Skin epidermis (tissue), 12 donors: Measurements from ENCODE around the gene HEG1.
A peak's percentile ranks its signal among the peaks of the same experiment; 100 is the strongest.
"Not testable (repeated sequence)": the region's sequence is repeated elsewhere in the genome, so short reads cannot be mapped to it uniquely, and the experiment has no call there.

Experiments used
- H3K27ac ChIP-seq, 21 experiments: fragments of 200-600 bp; sonication (generic) in 11 of 21; one replicate each; pipeline ENCODE4 v1.5.0; 2020; ENCODE audit warnings: mild to moderate bottlenecking in 3 of 21, inconsistent platforms in 2 of 21, moderate library complexity in 2 of 21
- H3K4me3 ChIP-seq, 7 experiments: fragments of 200-600 bp; sonication (generic) in 2 of 7; one replicate each; pipeline ENCODE4 v1.5.0; 2020; ENCODE audit warnings: inconsistent platforms in 2 of 7, mild to moderate bottlenecking in 2 of 7, moderate library complexity in 1 of 7

Gene HEG1

GRCh38 chr3:124969190-124969589 is 86.6 kb downstream of the HEG1 start:
- Histone ChIP-seq H3K4me3 (no peak overlapping the region), H3K27ac (no peak overlapping the region)

GRCh38 chr3:124967964-124968363 is 87.8 kb downstream of the HEG1 start:
- no peak overlapping the region for H3K4me3 ChIP-seq
- peak overlapping the region in 1 of 21 experiments; percentile 17 for H3K27ac ChIP-seq

DNA sequence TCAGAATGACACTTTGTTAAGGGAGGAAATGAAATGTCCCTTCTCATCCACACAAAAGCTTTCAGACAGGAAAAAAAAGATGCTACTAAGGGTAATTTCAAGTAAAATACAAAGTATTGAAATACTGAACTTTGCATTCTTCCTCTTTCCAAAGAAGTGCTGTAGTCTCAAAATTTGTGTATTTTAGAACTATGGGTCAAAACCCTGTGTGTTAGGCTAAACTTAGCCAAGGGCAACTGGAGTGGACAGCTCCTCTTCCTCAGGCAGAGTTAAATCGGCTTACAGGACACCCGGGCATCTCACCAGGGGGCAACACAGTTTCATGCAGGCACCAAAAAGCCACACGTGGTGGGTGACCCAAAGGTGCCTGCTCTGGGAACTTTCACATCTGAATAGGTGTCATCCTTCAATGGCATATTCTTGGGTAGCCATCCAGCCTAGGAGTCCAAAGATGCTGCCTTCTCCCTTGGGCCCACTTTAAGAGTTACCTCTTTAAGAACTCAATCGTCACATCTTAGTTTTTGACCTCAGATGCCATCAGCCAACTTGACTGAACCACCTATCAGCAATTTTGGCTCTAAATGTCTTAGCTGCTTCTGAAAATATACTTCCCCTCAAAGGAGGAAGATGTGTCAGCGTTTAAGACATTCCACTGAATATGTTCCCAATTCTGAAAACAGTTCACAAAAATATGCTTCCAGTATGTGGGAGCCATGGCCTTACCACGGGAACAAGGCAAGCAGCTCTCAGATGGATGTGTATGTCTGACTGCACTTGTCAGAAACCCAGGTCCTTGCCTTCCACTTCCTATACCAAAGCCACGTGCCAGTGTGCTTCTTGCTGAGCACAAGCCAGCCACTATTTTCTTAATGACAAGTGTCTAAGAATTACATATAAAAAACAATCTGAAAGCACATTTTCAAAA is 89.0 kb downstream of the HEG1 start:
- Histone ChIP-seq H3K4me3 (no peak overlapping the region), H3K27ac (no peak overlapping the region)

- H3K27ac ChIP-seq: no peak overlapping the region
- no peak overlapping the region for H3K4me3 ChIP-seq
Observed at GRCh38 chr3:124965413-124965812, 90.4 kb downstream of the HEG1 start.

- Histone ChIP-seq H3K27ac (peak overlapping the region in 1 of 21 experiments; percentile 3), H3K4me3 (no peak overlapping the region)
Observed at GRCh38 chr3:124964387-124964786, 91.4 kb downstream of the HEG1 start.

DNA sequence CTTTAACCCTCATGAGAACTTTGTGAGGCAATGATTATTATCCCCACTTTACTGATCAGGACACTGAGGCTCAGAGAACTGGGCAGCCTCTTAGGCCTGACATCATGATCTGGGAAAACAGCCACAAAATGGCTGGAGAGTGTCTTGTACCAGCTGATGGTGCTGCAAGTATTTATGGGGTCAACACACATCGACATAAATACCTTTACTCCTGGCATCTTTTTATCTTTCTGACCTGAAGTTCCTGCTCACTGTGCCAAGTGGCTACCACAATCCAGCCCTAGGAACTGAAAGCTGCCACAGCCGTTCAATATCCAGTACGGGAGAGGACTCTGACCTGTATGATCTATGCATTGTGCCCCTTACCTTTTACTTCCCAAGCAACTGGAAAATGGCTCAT is 92.0 kb downstream of the HEG1 start:
- H3K27ac ChIP-seq: no peak overlapping the region

GRCh38 chr3:124962403-124962940 is 93.3 kb downstream of the HEG1 start:
- H3K4me3 ChIP-seq: no peak overlapping the region
- no peak overlapping the region for H3K27ac ChIP-seq

More for the DNA sequence above, 92.0 kb downstream of the HEG1 start:
- no peak overlapping the region for H3K4me3 ChIP-seq

DNA sequence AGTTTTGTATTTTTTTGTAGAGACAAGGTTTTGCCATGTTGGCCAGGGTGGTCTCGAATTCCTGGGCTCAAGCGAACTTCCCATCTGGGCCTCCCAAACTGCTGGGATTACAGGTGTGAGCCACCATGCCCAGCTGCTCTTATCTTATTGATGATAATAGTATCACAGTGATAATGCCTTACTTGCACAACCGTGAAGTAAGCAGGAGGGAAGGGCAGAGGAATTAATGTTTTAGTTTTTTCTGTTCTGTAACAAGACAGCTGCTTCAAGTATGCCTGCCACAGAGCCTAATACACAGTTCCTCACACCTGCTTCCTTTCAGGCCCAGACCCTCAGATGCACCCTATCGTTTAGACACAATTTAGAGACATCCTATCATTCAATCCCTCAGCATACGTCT is 95.1 kb downstream of the HEG1 start:
- no peak overlapping the region for H3K27ac ChIP-seq
- H3K4me3 ChIP-seq: no peak overlapping the region

- Histone ChIP-seq H3K4me3 (no peak overlapping the region), H3K27ac (no peak overlapping the region)
Observed at GRCh38 chr3:124960105-124960504, 95.7 kb downstream of the HEG1 start.

DNA sequence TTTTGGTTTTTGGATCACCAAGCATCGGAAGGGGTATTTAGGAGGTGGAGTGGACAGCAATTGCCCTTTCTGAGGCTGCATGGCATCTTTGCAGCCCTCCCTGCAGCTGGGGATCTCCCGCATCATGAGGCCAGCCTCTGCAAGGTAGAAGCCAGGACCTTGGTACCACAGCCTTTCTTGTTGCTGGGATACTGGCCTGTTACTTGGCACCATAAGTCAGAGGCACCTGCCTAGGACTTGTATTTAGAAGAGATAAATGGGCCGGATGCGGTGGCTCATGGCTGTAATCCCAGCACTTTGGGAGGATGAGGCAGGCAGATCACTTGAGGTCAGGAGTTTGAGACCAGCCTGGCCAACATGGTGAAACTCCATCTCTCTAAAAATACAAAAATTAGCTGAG is 97.8 kb downstream of the HEG1 start:
- not testable (repeated sequence) for H3K27ac ChIP-seq, H3K4me3 ChIP-seq

DNA sequence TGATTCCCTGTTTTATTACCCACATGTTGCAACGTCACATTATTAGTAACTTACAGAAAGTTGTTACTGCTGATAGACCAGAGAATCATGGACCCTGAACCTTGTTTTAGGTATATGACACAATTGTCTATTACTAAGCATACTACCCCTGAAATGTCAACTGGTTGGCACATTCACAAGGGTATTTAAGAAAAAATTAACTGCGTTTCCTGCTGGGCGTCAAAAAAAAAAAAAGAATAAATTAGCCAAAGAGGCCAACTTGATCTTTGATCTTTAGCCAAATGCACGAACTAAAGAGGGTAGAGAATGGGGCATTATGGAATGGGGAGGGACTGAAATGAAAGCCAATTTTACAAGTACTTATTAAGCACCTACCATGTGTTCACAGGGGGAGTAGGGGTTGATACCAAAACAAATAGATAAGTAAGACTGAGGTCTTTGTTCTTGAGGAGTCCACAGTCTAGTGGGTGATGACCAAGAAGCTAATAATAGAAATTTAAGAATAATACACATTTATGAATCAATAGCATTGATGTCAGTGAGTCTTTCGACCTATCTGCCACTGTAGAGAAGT is 103.4 kb downstream of the HEG1 start:
- H3K4me3 ChIP-seq: no peak overlapping the region
- H3K27ac ChIP-seq: no peak overlapping the region

GRCh38 chr3:124951511-124952281 is 104.1 kb downstream of the HEG1 start:
- Histone ChIP-seq H3K4me3 (no peak overlapping the region), H3K27ac (no peak overlapping the region)

DNA sequence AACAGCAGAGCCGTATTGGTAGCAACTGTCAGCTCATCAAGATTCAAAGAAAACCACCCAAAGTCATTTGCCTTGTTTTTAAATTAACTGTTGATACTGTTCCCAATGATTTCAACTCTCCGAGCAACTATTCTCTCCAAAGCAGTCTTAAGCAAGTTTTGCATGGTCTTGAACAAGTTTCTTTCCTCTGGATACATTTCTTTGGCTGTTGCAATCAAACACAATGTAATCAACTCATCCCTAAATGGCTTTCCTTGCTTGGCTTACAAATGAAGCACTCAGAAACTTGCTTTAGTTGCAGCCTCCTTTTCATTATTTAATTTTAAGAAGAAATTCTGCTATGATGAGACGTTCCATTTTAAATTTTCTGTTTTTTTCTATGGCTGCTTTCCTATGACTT is 105.8 kb downstream of the HEG1 start:
- Histone ChIP-seq H3K4me3 (no peak overlapping the region), H3K27ac (no peak overlapping the region)

GRCh38 chr3:124942613-124943012 is 113.2 kb downstream of the HEG1 start:
- H3K4me3 ChIP-seq: no peak overlapping the region
- H3K27ac ChIP-seq: no peak overlapping the region

DNA sequence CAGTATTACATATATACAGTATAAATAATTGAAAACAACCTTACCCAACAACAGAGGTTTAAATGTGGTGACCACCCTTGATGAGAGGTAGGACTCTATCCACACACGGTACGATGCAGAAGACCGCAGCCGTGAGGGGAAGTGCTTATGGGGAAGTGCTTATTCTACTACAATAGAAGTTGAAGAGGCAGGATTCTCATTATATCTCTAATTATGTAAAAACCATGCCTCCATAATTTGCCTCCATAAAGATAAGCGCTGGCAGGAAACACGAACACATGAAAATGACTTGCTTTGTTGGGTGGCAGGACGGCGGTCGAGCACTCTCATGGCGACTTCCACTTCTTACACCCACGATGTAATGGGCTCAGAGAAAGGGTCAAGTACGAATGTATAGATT is 114.0 kb downstream of the HEG1 start:
- H3K27ac ChIP-seq: no peak overlapping the region

DNA sequence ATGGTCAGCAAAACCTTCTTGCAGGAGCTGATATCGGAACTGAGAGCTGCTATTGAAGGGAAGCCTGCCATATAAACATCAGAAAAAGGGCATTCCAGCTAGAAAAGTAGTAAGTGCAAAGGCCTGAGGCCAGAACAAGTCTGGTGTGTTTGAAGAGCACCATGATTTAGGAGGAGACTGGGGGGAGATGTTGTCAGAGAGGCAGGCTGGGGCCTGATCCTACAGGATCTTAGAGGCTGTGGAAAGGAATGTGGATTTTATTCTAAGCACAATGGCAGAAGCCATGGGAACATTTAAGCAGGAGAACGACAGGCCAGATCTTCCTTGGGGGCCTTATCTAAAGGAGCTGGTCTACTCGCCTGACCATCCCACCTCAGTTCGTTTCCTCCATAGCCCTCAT is 116.1 kb downstream of the HEG1 start:
- Histone ChIP-seq H3K27ac (no peak overlapping the region), H3K4me3 (no peak overlapping the region)

More for the DNA sequence above, 114.0 kb downstream of the HEG1 start:
- no peak overlapping the region for H3K4me3 ChIP-seq

GRCh38 chr3:124938896-124939295 is 116.9 kb downstream of the HEG1 start:
- H3K27ac ChIP-seq: no peak overlapping the region
- H3K4me3 ChIP-seq: no peak overlapping the region

DNA sequence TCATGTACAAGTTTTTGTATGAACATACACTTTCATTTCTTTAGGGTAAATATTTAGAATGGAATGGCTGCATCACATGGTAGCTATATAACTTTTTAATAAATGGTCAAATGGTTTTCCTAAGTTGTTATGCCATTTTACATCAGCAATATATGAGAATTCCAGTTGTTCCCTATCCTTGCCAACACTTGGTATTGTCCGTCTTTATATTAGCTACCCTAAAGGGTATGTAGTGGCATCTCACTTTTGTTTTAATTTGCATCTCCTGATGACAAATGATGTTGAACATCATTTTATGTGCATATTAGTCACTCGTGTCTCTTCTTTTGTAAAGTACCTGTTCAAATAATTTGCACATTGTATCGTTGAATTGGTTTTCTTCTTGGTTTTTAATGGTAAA is 118.7 kb downstream of the HEG1 start:
- Histone ChIP-seq H3K27ac (no peak overlapping the region), H3K4me3 (no peak overlapping the region)

DNA sequence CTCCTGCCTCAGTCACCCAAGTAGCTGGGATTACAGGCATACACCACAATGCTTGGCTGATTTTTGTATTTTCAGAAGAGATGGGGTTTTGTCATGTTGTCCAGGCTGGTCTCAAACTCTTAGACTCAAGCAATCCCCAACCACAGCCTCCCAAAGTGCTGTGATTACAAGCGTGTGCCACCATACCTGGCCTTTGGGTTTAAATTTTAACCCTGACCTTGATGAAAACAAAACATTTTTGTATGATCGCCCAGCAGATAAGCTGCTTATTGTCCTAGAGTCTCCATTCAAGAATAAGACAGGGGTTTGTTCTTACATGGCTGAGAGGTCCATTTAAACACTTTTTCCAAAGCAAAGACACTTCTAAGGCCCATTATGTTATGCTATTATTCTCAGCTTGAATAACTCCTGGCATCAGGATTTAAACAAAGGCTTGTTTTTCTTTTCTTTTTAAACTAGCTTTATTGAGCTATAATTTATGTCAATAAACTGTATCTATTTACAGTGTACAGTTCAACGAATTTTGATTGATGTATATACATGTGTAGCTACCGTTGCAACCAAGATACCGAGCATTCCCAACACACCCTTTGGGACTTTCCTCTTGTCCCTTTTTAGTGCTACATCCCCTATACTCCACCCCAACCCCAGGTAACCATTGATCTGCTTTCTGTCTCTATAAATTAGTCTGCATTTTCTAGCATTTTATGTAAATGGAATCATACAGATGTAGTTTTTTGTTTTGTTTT is 119.8 kb downstream of the HEG1 start:
- Histone ChIP-seq H3K27ac (no peak overlapping the region), H3K4me3 (no peak overlapping the region)

GRCh38 chr3:124935264-124935663 is 120.5 kb downstream of the HEG1 start:
- no peak overlapping the region for H3K4me3 ChIP-seq
- H3K27ac ChIP-seq: no peak overlapping the region
